Hematopoietic multipotent progenitor cell treated with erythropoietin and hydrocortisone succinate and interleukin-3 and kit ligand, for 4 days (in vitro differentiated cells): ENCODE results near the gene ANK3.

Source experiments
- DNase-seq: peaks from one replicate; pipeline ENCODE4 v3.0.0-alpha.2; 2015

The ANK3 gene

DNA sequence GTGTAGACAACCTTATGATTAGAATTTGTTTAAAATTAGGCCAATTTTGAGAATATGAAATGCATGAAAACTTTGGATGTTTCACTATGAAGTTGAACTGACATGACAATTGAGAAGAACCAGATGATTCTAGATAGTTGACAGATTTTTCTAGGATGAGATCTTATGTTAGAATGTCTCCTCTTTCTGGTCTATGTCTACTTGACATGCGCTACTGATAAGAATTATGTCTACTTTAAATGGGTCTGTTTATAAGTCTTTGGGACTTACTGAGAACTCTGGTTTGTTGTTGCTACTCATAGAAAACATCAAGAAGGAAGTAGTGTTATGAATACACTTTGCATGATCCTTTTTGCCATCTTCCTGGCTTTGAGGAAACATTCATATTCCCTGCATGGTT lies 255.1 kb downstream of the ANK3 start:
- no peak for DNase-seq

DNA sequence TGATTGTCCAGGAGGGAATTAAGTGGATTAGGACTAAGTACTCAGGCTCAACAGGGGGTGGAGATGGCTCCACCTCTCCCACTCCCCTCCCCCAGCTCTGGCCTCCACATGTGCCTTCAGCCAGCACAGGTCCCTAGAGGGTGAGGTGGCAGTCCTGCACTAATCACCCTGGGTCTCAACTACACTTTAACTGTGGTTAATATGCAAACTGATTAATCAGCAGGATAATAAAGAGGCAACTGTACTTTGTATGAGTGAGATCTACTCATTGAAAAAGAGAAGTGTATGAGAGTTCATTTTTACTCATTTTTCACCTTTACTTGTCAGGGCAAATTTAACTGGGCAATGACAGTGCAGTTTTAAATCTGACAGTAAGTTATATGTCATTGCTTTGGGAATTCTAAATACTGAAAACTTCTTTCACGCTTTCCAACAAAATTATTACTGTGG lies 259.5 kb downstream of the ANK3 start:
- peak; percentile 21 for DNase-seq

DNA sequence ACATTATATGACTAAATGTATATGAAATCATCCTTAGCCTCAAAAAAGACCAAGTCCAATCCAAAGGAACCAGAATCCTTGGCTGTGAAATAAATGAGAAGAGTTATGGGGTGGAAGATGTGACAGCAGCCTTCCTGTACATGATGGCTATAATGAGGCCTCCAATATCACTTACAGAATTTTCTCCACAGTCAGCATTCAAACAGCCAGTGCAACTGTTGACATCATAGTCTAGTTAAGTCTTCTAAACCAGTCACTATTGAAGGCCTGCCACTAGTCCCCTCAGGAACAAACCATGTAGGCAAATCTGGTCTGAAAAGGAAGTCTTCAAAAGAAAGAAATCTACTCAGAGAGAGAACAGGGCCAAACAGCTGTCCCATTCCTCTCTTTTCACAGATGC lies 263.8 kb downstream of the ANK3 start:
- no peak for DNase-seq

DNA sequence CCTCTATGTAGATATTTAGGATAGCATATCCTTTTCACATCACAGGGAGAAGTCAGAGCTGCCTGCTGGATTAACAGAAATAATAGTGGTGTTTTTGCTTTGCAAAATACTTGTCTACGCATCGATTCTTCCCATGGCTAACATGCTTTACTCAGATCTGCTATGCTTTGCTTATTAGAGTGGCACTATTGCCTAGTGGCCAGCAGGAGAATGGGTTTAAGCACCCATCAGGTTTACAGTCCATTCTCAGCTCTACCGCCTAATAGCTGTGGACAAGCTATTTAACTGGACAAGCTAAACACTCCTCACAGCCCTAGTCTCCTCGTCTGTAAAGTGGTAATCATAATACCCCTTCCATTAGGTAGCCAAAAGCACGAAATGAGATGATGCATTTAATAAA lies 265.1 kb downstream of the ANK3 start:
- no peak for DNase-seq

DNA sequence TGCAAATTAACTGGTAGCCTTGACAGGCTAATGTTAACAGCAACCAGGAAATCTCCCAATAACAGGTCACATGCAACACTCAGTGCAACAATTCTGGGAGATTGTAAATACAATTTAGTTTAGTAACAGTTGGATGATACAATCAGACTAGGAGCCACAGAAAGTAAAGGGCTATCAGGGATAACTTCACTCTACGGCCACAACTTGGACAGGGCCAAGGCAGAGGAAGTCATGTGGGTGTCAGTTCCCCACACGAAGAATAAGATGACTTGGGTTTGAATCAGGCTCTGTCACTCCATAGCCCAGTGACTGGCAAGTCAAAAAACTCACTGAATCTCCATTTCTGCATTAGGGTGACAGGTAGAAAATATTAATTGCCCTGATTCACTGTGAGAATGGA lies 266.0 kb downstream of the ANK3 start:
- no peak for DNase-seq

DNA sequence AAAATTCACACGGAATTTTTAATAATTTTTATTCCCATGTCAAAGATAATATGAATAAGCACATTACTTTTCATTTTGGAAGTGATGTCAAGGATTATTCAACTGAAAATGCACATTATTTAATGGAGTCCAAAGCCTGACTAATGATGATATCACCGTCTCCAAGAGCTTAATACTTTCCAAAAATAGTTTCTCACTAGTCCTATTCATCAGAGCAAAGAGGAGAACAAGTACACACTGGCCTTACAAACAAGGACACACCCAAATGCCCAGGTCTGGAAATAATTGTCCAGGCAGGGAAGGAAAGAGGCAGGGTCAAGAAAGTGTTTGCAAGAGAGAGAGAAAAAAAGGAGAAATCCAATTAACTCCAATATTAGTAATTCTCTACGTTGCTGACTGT lies 266.5 kb downstream of the ANK3 start:
- no peak for DNase-seq

DNA sequence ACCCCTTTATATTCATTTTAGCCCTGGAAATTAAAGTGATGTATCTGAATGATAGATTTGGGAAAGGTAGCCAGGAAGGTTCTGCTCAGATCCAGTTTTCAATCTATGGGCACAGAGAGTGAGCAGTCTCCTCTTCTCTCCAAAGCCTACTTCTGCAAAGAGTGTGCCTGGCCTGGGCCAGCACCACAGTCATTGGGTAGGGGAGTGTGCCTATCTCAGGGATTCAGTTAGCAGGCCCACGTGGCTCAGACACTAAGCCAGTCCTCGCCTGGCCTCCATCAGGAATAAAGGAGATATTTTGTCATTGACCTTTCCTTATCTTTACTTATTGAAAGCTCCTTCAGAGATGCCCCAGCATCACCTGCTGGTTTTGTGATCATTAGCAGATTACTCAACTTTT lies 267.5 kb downstream of the ANK3 start:
- no peak for DNase-seq

DNA sequence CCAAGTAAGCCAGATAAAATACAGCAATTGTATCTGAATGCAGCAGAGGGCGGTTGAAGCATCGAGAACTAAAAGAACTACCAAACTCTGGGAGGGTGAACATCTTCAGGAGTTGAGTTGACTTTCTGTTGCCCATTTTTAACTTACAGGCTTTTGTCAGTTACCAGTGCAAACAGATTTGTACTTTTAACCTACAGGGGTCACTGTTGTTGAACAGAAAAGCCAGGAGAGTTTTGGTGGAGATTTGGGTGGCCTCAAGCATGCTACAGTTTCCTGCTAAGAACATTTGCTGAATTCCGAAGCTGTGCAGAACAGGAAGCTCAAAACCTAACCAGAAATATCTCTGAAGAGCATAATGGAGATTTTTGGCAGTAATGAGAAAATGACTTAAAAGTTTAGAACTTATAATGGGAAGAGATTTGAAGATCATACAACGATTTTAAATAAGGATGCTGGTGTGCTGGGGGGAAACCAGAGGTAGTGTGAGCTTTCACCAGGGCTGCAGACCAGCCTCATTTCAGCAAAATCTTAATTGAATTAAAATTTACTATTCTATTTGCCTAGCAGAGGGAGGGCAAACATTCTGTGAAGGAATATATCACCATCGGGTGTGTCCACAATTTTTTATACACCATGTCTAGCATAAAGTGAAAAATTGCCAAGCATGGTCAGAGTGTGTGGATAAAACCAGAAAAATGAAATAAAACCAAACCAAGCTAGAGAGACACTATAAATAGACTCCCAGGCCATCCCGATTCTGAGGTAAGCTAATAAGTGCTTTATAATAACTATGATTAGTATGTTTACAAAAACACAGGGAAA lies 274.7 kb downstream of the ANK3 start:
- peak; percentile 82 for DNase-seq

DNA sequence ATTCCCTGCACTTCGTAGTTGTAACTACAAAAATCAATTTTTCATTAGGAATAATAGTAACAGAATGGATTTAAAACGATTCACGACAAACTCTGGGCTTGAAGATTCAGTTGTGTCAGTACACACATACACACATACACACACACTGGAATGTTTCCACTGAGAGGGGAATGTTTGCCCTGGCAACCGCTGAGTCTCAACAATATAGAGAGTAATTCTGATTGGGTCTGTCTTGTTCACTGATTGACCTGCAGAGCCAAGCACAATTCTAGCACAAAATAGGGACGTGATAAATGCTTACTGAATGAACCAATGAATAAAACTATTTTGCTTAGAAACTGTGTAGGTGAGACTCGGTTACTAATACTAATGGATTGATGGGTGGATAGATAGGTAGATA lies 278.9 kb downstream of the ANK3 start:
- DNase-seq: no peak

DNA sequence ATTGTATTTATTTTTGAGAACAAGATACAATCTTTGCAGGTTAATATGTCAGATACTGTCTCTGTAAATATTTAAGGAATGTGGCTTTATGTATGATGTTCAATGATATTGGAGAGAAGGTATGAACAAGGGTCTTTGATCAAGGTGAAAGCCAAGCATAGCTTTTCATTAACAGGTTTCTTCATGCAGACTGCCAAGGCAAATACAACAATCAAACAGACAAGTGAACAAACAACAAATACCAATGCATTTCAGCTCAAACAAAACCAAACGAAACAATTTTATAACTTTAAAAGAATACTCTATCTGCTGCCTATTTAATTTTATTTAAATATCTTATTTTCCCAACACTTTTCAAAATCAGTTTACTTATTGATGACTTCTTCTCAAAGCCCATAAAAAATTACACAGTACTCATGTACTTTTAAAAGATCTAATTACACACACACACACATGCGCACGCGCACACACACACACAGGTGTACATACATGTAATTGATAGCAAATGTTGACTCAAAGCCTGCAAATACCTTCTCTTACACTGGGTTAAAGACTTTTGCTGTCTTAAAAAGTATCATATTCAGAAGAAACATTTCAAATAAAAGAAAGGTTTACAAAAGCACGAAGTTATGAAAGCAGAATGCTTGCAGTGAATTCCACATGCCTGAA lies 282.2 kb downstream of the ANK3 start:
- no peak for DNase-seq

DNA sequence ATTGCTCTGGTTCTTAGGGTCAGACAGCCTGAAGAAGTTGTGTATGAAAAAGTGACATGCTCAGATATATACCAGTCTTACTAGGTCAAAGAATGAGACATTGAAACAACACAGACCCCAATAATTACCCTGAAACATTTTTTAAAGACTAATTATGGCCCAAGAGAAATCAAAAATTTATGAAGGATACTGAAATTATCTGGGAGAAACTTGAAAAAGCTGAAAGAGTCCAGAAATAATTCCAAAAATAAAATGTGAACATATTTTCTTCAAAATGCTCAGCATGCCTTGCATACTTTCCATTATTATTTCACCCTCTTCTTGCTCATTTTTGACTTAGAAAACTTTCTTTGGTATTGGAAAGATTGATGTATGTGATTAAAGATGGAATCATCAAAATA lies 284.4 kb downstream of the ANK3 start:
- DNase-seq: no peak

DNA sequence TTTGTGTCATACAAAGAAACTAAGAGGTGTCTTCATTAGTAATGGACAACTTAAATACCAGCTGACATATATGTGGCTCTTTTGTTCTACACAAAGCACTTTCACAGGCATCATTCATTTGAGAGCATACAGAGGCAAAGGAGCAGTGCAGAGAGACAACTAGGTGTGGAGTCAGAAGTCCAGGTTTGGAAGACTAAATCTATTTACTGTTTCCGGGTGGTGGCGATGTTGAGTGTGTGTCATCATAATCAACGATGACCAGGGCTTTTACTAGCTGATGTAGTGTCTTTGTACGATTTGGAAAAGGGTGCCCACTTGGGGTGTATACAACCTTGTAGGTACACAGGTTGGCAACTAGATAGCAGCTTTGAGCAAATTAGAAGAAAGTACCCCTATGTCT lies 287.9 kb downstream of the ANK3 start:
- DNase-seq: no peak

DNA sequence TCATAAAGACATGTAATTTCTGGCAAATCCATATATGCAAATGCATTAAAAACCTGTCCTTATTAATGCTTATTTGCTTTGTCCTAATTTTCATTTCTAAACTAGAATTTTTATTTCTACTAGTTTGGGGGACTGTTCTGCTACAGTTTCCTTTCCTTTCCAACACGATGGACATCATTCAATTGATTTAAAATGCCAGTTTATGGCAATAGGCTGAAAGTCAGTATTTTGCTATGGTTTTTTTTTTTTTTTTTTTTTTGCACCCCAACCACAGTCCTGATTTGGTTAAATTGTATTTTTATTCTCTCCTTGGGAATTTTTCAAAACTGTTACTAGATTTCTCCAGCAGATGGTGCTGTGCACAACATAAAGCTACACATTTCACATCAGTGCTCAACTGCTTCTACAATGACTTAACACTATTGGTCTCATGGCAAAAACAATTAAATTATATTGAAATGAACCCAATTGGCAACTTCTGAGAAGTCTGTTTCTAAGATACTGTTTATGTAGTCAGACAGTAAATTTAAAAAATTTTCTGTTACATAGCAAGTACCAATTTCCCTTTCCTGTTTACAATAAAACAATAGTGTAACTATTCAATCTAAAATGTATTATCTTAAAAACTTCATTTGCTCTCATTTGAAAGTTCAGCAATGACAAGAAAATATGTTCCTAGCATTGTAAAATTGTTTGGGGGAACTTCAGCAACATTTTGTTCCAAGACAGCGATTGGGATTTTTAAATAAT lies 289.5 kb downstream of the ANK3 start:
- peak; percentile 82 for DNase-seq

DNA sequence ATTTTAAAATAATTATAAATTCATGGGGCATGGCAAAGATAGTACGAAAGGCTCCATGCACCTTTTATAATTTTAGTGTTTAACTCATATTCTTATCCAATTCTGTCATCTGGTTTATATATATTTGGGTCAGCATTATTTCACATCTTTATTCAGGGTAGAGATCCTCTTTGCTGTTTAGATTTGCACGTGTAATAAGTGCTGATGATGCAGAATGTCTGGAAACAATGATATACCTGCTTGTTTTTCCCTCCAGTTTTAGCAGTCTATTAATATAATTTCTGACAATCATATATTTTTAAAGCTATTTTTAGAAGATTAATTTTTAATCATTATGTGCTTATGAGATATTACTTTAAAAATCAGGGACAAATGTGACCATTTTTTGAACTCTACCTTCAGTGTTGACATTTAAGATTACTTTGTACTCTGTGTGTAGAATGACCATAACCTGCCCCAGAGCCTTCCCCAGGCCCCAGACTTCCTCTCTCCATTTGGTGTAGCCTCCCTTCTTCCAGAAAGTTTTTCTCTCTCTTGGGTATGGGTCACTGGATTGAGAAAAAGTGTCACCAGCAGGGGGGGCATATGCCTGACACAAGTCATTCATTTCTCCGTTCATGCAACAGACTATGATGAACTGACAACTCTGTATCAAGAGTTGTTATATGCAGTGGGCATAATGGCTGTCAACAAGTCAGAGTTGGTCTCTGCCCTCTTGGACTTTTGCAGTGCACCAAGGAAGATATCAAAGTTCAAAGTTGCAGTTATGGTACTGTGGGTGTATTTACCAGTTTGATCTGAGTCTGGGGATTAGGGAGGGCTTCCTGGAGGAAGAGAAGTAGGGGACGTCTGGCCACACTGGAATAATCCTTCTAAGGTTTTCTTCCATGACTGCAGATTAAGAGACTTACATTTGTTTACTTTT lies 290.7 kb downstream of the ANK3 start:
- DNase-seq: peak; percentile 56

DNA sequence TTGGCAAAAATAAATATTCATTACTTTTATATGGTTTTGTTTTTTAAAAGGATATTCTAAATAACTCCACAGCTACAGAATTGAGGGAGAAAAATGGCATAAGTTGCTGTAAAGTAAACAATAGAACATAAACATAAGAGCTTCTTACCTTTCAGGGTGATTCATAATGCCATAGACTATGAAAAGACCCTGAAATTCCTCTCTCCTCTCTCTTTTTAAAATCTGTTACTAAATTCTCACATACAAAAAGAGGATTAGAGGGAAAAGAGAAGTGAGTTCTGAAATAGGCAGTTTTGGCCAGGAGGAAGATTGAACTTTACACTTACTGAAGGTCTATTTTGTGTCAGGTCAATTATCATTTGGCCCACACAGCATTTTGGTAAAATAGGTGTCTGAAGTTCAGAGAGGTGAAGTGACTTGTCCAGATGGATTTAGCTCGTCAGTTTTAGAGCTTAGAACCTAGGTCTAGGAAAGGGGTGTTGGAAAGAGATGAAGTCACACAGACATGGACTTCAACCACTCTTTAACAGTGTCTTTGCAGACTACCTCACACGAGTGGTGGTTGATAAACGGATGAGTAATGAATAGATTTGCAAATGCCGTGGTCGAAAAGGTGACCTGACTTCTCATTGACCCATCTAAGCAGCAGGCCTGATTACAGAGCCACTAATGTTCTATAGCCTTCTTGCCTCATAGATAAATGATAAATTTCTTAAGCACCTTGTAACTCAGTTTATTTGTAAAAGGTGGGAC lies 292.7 kb downstream of the ANK3 start:
- no peak for DNase-seq

DNA sequence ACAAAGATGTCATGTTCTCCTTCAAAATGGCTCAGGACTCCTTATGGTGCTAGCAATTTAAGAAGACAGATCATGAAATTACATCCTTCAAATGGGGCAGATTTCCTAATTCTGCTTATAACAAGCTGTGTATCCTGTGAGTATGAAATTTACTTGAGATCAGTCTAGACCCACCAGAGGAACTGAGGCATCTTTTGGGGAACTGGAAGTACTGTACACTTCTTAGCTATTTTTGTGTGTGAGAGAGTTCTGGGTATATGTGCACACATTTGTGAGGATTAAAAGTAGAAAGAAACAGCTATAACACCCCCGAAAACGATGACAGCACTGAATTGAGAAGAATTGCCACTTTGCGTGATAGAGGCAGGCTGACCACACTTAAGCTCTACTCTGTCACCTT lies 296.4 kb downstream of the ANK3 start:
- no peak for DNase-seq

DNA sequence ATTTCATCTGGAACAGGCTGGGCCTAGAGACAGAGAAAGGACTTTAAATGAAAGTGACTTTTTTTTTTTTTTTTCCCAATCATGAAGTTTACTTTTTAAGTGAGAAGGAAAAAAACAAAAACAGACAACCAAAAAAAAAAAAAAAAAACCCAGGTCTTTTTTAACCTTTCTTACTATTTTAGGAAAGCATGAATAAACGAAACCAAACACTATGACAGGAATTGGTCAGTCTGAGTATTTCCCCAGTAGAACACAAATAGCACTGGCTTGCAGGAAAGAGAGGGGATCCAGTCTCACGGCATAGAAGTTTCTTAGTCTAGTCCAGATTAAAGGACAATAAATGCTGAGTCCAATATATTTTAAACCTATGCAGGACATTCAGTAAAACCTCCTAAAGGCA lies 302.8 kb downstream of the ANK3 start:
- DNase-seq: no peak

DNA sequence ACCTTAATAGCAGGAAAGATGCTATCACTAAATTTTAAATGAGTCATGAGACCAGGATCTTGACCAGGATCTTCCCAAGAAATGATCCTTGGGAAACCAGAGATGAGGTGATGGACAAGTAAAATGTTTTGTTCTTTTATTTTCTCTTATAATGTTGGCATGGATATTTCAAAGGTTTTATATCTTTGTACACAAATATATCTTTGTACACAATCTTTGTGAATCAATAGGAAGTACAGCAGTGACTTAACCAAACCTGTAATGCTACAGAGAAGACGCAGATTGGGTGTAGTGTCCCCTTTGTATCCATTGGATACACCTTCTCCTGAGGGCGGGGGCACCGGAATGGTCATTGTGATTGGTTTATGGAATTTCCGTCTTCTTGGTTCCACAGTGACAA lies 303.3 kb downstream of the ANK3 start:
- DNase-seq: no peak

DNA sequence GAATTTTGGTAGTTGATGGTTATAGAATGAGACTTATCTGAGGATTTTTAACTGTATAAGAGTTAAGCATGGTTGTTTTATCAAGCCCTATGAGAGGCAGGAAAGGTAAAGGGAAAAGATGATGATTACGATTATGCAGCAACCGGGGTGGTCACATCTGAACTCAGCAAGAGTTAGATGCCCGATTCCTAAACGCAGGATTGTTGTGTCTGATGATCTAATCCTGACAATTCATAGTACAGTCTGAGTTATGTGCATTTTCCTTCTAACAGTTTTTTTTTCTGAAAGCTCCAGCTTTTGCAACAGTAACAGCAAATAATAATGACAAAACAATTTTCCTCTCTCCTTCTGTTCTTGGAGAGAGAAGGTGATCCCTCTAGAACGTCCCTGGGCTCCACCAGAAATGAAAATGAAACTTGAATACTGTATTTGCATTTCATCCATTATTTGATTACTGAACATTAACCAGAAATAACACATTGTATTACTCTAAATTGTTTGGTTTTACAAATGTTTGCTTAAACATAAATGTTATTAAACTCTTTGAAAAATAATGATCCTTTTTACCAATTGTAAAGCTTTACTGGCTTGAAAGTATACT lies 306.8 kb downstream of the ANK3 start:
- DNase-seq: no peak

DNA sequence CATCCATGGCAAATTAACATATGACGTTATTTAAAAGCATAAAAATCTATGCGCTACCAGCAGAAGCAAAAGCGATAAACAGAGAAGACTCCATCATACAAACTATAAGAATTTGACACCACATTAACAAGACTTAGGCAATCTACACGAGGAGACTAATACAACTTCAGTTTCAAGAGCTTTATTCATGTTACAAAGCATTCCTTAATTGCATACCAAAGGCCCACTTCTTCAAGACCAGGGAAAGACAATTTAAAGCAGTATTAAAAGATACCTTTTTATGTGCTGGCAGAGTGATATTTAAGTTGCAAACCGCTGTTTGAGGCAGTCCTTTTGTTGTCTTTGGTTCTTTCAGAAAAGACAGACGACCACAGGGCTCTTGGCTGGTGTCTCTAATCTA lies 307.3 kb downstream of the ANK3 start:
- no peak for DNase-seq
